Hippocampal formation (tissue), 2 donors: ENCODE data around the gene GPR15.
A peak's percentile ranks its signal among the peaks of the same experiment; 100 is the strongest.

Experiments
- DNase-seq, 2 donors: peaks; one replicate each; lab custom pipeline; 2025; lab: John Stamatoyannopoulos, UW

The GPR15 gene

DNA sequence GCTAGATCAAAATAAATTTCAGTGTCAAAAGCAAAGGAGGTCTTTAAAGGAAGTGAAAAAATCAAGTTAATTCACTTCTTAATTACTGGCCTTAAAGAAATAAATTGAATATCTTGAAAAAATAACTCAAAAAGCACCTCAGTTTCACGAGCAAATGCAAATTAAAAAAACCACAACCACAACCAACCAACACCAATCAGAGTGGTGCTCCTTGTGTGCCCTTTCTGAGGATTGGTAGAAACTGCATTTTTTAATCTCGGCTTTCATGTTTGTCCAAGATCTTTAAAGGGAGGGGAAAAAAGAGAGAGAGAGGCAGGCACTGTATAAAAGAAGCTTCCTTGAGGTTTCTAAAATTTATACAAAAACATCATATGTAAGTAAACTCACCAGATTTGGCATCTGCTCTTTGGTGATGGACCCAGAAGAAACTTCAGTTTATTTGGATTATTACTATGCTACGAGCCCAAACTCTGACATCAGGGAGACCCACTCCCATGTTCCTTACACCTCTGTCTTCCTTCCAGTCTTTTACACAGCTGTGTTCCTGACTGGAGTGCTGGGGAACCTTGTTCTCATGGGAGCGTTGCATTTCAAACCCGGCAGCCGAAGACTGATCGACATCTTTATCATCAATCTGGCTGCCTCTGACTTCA is at the start of gene GPR15:
Gene GPR15, plus strand, starts transcription at position 357 of the 653 bp plus-strand sequence. Its CDS starts 56 bp downstream, at position 413.
- no peak for DNase-seq

DNA sequence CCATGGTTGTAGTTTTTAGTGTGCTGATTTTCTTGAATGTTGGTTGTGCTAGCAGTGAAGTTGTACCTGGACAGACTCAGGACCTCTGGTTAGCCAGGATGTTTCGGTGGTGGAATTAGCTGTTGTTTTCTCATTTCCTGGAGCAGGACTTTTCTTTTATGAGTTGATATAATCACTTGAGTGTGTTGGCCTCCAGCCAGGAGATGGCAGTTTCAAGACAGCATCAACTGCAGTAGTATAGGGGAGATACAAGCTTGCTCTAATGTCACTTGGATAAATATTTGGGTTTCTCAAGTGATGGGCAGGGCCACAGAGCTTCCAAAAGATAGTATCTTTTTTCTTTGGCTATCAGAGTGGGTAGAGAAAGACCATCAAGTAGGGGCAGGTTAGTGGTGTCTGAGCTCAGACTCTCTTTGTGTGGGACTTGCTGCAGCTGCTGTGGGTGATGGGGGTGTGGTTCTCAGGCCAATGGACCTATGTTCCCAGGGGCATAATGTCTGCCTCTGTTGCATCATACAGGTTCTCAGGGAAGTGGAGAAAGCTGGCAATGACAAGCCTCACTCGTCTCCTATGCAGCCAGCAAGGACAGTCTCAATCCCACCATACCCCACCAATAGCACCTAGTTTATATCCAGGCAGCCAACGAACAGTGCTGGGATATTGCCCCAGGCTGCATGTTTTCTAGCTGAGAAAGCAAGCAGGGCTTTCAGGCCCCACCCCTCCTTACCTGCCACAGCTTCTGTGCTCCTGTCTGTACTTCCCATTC is 48.9 kb upstream of the GPR15 start:
- DNase-seq: no peak

DNA sequence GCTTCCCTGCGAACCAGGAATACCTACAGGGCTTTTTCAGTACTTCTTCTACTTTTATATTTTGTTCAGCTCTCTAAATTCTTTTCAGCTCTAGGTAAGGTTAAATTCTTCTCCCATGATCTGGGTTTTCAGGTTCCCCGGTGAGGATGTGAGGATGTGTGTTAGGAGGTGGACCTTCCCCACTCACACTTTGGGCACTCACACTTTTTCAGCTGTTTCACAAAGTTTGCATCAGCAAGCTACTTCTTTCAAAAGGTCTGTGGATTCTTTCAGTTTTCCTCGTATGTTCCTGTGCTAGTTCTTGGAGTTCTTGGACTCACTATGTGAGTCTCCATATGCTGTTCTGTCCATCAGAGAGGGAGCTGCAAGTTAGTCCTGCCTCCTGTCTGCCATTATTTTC is 48.2 kb upstream of the GPR15 start:
- no peak for DNase-seq

DNA sequence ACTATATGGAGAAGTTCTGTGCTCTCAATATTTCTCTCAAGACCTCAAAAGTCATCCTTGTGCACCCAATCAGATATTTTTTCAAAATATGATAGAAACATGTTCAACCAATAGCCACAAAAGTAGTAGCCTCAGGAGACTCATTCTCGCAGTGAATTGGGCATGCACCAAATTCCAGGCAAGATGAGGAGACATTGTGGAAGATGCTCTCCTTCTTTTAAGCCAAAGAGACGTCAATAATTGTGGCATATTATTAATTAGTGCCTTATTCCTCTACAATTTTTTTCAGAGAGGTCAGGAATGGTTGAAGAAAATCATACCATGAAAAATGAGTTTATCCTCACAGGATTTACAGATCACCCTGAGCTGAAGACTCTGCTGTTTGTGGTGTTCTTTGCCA is 34.4 kb upstream of the GPR15 start, which contains the start of gene OR5K2:
Gene OR5K2, plus strand, starts transcription at position 301 of the 400 bp plus-strand sequence. Its CDS starts 0 bp downstream, at position 301.
- DNase-seq: no peak

DNA sequence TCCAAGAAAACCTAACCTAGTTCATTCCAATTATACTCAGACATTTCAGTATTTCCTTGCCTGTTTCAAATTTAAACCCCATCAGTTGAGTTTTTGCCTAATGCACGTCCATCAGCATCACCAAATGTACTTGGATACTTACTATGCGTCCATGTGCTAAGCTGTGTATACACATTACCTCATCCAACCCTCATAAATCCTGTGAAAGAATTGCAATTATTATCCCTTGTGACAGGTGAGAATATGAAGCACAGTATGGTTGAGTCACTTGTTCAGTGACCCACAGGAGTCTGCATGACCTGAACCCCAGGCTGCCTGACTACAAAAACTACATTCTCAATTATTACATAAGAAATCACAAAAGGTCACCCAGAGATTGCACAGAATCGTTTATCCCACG is 31.8 kb upstream of the GPR15 start:
- DNase-seq: no peak

DNA sequence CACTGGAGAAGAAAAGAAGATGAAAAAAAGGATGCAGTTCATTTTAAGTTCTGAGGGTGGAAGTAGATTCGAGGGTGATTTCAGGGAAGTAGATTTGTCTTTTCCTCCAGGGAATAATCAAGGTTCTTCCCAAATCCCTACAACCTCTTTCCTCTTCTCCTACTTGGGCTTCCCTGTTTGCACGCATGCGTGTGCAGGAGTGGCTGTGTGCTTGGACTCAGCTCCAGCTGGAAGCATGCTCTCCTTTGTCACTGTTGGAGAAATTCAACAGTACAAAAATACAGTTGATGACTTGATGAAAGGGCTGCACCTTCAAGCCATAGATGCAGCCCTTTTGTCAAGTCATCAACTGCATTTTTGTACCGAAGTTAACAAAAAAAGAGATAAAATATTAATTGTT is 30.5 kb upstream of the GPR15 start:
- DNase-seq: peak; percentile 1 to 19

- no peak for DNase-seq
Measured at GRCh38 chr3:98501863-98502576, 29.8 kb upstream of the GPR15 start.

DNA sequence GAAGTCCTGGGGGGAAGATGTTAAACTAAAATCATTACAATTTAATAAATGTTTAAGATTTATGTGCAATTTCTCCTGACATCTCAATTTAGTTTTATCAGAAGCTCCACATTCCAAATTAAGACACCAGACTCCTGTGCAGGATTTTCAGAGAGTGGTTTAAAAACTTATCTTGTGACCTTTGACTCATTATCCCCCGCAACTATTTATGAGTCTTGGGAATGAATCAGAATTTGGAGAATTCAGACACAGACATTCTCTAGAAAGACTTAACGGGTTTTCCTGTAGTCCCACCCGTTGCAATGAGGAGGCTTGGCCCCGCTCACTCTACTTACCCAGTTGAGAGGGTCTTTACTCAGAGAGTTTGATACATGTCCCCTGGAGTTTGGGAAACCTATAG is 27.2 kb upstream of the GPR15 start:
- no peak for DNase-seq

DNA sequence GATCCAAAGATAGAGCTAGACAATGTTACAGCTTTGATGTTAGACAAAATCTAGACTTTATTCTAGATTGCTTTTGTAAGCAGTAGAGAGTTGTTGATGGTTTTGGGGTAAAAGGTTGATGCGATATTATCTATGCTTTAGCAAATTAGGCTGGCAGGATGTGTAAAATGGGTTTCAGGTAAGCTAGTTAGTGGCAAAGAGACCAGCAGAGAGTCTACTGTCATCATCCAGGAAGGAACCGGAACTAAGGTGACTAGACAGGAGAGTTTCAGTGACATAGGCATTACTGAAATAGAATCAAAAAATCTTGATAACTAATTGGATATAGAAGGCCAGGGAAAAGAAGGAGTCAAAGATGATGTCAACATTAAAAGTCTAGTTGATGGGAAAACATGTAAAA is 23.2 kb upstream of the GPR15 start:
- no peak for DNase-seq

GRCh38 chr3:98512576-98512975 is 19.2 kb upstream of the GPR15 start:
- DNase-seq: no peak

DNA sequence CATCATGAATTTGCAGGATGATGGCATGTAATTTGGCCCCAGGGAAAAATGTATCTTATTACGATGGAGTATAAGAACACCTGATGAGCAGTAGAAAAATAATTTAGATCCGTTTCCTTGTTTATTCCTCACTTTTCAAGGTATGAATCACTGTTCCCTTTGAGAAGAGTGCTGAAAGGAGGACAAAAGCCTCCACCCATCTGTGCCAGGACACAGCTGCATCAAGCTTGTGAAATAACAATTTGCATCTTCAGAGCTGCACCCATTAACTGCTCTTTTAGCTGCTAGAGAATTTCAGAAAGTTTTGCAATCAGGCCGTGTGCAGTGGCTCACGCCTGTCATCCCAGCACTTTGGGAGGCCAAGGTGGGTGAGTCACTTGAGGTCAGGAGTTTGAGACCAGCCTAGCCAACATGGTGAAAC is 18.7 kb upstream of the GPR15 start:
- no peak for DNase-seq

DNA sequence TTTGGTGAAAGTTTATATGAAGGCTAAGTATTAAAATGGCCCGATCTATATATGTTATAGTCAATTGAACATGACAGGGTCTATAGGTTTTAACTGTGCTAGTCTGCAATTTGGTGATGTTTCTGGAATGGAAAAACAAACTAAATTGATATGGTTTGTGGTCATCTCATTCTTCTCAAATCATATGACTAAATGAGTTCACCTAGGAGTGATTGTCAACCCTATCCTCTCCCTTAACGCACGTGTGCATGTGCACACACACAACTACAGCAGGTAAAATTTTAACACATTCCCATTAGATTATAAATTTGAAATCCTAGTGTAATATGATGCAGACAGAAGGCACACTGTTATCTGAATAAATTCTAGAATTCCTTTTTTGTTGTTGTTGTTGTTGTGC is 18.0 kb upstream of the GPR15 start:
- DNase-seq: no peak

DNA sequence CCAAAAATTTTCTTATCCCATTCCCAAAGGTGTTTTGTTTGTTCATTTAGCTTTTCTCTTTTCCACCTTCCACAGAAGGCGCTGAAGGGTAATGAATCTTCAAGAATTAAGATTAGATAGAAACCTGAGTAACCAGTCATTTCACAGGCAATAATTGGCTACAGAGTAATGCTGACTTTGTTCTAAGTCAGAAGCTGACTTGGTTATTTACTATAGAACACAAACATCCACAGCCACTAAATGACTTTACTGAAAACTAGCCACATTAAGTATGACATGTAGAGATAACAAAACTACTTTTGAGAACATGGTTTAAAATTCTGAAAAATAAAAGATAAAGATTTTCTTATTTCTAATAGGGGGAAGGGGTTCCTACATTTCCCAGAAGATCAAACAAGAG is 16.8 kb upstream of the GPR15 start:
- no peak for DNase-seq

DNA sequence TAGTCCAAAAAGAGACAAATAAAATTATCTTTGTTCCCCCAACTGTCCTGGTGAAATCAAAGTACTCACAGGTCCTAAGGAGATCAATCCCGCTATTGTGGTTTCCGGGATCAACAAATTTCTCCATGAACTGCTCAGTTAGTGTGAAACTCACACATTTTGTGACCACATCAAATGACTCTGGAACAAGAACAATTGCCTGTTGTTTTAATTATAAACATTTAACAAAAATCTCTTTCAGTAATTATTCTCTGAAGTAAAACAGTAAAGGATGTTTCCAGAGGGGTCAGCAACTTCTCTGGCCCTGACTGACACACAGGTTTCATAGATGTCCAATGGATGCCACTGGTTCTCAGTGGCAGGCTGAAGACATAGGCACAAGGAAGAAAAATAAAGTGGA is 13.0 kb upstream of the GPR15 start:
- peak; percentile 40 to 93 for DNase-seq

DNA sequence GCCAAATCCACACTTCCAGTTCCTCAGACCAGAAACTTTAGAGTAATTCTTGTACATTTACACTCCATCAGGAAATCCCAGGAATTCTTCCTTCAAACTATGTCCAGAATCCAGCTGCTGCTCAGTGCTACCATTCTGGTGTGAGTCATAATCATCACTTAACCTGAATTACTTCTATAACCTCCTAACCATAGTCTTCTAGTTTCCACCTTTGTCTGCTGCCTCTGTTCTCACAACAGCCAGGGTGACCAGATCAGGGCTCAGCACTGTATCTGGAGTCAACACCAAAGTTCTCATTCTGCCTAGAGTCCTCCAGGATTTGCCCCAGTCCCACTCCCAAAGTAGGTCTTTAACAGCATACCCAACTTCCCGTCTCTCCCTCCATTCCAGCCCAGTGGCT is 12.4 kb upstream of the GPR15 start:
- no peak for DNase-seq

DNA sequence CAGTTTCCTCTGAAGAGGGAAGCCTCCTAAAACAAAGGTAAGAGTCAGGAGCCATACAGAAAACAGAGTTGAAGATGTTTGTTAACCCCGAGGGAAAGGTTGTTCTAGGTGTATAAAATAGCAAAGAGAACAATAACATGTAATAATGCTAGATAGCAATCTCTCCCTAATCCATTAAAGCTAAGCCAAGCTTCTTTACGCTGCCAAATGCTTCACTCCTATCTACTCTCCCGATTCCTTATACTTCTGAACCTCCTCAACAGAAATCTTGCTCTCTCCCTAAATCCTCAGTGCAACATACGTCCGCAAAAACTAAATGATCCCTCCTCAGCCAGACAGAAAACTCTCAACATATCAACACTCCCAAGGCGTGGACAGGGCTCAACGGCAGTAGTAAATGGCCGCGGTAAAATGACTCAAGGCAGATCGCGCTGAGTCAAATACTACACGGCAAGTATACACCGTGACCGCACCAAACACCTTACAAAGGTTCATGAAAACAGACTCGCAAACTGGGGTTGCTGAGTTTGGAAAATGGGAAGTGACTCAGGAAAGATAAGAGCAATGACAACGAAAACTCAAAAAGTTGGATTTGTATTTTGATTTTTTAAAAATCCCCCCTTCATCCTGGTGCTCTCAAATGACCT is 9.8 kb upstream of the GPR15 start:
- peak in 1 of 2 donors; percentile 57 for DNase-seq

DNA sequence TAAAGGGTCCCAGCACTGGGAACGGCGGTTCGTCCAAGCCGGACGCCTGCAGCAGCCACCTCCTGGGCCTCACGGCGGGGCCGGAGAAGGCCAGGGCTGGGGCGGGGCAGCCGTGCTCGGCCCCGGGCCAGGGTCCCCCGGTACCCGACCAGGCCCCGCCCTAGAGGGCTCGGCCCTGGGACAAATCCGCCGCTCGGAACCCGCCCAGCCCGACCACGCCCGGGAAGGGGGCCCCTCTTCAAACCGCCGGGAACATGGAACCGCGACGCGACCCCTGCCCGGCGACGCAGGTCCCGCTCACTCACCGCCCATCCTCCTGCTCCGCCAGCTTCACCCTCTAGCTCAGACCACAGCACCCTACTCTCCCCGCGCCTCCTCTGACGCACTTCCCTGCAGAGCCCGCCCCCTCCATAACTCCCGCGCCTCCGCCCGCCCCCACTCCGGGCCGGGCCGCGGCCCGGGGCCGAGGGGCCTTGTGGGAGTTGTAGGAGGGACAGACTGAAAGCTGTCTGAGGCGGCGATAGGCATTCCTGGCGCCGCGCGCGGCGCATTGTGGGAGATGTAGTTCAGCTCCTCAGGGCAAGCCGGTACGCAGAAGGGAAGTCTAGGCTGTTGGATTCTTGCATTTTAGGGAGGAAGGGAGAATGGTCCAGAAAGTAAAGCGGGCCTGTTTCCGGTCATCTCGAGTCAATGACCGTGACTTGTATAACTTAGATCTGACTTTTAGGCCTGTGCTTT is 9.1 kb upstream of the GPR15 start, which contains the start of gene CLDND1:
Gene CLDND1, minus strand, starts transcription at position 359 of the 738 bp plus-strand sequence. CDS start 1,478 bp downstream, outside the sequence.
- DNase-seq: peak; percentile 98

DNA sequence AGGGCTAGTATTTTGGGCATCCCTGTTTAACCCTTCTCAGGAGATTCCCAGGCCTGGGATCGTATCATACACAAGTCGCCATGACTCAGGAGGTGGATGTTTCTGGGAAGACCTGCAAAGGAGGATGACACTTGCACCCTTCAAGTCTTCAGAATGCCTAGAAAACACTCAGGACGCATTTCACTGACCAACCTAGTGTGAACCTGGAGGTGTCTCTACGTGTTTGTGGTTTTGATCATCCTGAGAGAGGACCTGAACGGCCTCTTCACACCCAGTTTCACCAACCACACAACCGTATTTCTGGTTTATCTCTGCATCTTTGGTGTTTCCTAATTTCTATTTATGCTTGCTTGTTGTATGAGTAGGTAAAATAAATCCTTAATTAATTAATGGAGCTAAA is 6.3 kb upstream of the GPR15 start:
- DNase-seq: no peak

GRCh38 chr3:98528474-98529346 is 3.1 kb upstream of the GPR15 start:
- no peak for DNase-seq

DNA sequence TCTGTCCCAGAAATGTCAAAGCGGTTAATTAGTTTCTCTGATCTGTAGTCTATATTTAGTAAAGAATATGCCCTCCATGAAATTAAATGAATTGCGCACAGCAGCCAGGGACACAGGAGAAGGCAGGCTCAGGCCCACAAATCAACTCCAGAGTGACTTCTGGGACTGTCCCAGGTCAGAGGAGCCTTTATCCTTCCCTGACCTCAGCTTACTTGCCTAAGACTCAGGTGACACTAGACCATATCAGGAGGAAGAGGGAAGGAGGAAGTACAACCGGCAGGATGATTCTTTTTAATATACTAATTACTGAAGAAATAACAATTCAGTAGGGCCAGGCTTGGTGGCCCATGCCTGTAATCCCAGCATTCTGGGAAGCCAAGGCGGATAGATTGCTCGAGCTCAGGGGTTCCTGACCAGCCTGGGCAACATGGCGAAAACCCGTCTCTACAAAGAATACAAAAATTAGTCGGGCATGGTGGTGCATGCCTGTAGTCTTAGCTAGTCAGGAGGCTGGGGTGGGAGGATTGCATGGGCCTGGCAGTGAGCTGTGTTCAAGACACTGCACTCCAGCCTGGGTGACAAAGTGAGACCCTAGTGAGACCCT is 1.8 kb upstream of the GPR15 start:
- no peak for DNase-seq
